ENCODE measurements around the gene HSPA4L.

The HSPA4L gene

GRCh38 chr4:127782275-127783025, at the start of gene HSPA4L:
Gene HSPA4L, plus strand, starts transcription at chr4:127782322. Its CDS starts 229 bp downstream, at chr4:127782551.
- DNase-seq (ENCODE audit: low spot score), result peak; percentile 43

- peak; percentile 36 for DNase-seq (ENCODE audit: low spot score)
Measured at GRCh38 chr4:127732623-127733328, 49.3 kb upstream of the HSPA4L start.

- no peak for DNase-seq (ENCODE audit: low spot score)
Measured at GRCh38 chr4:127734976-127735375, 47.1 kb upstream of the HSPA4L start.

GRCh38 chr4:127737295-127737694, 44.8 kb upstream of the HSPA4L start:
- no peak for DNase-seq (ENCODE audit: low spot score)

- no peak for DNase-seq (ENCODE audit: low spot score)
Measured at GRCh38 chr4:127741247-127741646, 40.9 kb upstream of the HSPA4L start.

GRCh38 chr4:127747883-127748282, 34.2 kb upstream of the HSPA4L start:
- DNase-seq (ENCODE audit: low spot score), result no peak

GRCh38 chr4:127748957-127749356, 33.2 kb upstream of the HSPA4L start:
- DNase-seq (ENCODE audit: low spot score), result no peak

- DNase-seq (ENCODE audit: low spot score), result no peak
Measured at GRCh38 chr4:127756906-127757305, 25.2 kb upstream of the HSPA4L start.

GRCh38 chr4:127759228-127759820, 22.8 kb upstream of the HSPA4L start:
- no peak for DNase-seq (ENCODE audit: low spot score)

- DNase-seq (ENCODE audit: low spot score), result no peak
Measured at GRCh38 chr4:127759893-127760292, 22.2 kb upstream of the HSPA4L start.

GRCh38 chr4:127771535-127772275, 10.4 kb upstream of the HSPA4L start:
- no peak for DNase-seq (ENCODE audit: low spot score)

- no peak for DNase-seq (ENCODE audit: low spot score)
Measured at GRCh38 chr4:127772769-127773671, 9.1 kb upstream of the HSPA4L start.

GRCh38 chr4:127775843-127776242, 6.3 kb upstream of the HSPA4L start:
- DNase-seq (ENCODE audit: low spot score), result no peak

GRCh38 chr4:127776620-127777019, 5.5 kb upstream of the HSPA4L start:
- no peak for DNase-seq (ENCODE audit: low spot score)

- no peak for DNase-seq (ENCODE audit: low spot score)
Measured at GRCh38 chr4:127777487-127777886, 4.6 kb upstream of the HSPA4L start.

GRCh38 chr4:127778102-127778501, 4.0 kb upstream of the HSPA4L start:
- no peak for DNase-seq (ENCODE audit: low spot score)

GRCh38 chr4:127780598-127780997, 1.5 kb upstream of the HSPA4L start:
- DNase-seq (ENCODE audit: low spot score), result no peak

GRCh38 chr4:127781300-127782024, 660 bp upstream of the HSPA4L start:
- peak; percentile 35 for DNase-seq (ENCODE audit: low spot score)

GRCh38 chr4:127782025-127782274, 172 bp upstream of the HSPA4L start:
- DNase-seq (ENCODE audit: low spot score), result peak; percentile 76

GRCh38 chr4:127783026-127783769, 1.1 kb downstream of the HSPA4L start:
- DNase-seq (ENCODE audit: low spot score), result no peak
